Measurements from ENCODE around the gene PHACTR1.

Gene PHACTR1

GRCh38 chr6:13283331-13283730, 566.8 kb downstream of the PHACTR1 start:
- no peak overlapping the region for H3K4me3 ChIP-seq (ENCODE audit: low read depth, low read length)
- in situ Hi-C loops (cut with HindIII; ENCODE audit: low sequenced_read_pairs) = no loop called here
- DNase-seq (ENCODE audit: low read depth) = no peak
- no peak for TF ChIP-seq CTCF (IDR thresholded peaks at IDR 0.05; ENCODE audit: low read depth, low read length, missing control alignments)

GRCh38 chr6:13284646-13285045, 568.1 kb downstream of the PHACTR1 start:
- DNase-seq (ENCODE audit: low read depth) = no peak
- no peak for TF ChIP-seq CTCF (IDR thresholded peaks at IDR 0.05; ENCODE audit: low read depth, low read length, missing control alignments)
- no peak overlapping the region for H3K4me3 ChIP-seq (ENCODE audit: low read depth, low read length)
- in situ Hi-C loops (cut with HindIII; ENCODE audit: low sequenced_read_pairs) = no loop called here

- DNase-seq (ENCODE audit: low read depth) = no peak
- H3K4me3 ChIP-seq (ENCODE audit: low read depth, low read length) = no peak overlapping the region
- no peak for TF ChIP-seq CTCF (IDR thresholded peaks at IDR 0.05; ENCODE audit: low read depth, low read length, missing control alignments)
- in situ Hi-C loops (cut with HindIII; ENCODE audit: low sequenced_read_pairs) = no loop called here
Observed at GRCh38 chr6:13285705-13286104, 569.1 kb downstream of the PHACTR1 start.

- H3K4me3 ChIP-seq (ENCODE audit: low read depth, low read length) = no peak overlapping the region
- in situ Hi-C loops (cut with HindIII; ENCODE audit: low sequenced_read_pairs) = no loop called here
- no peak for DNase-seq (ENCODE audit: low read depth)
- TF ChIP-seq CTCF (IDR thresholded peaks at IDR 0.05; ENCODE audit: low read depth, low read length, missing control alignments) = no peak
Observed at GRCh38 chr6:13286181-13286580, 569.6 kb downstream of the PHACTR1 start.

GRCh38 chr6:13287104-13287503, 570.5 kb downstream of the PHACTR1 start:
- no peak overlapping the region for H3K4me3 ChIP-seq (ENCODE audit: low read depth, low read length)
- TF ChIP-seq CTCF (IDR thresholded peaks at IDR 0.05; ENCODE audit: low read depth, low read length, missing control alignments) = no peak
- no peak for DNase-seq (ENCODE audit: low read depth)
- in situ Hi-C loops (cut with HindIII; ENCODE audit: low sequenced_read_pairs) = no loop called here

- H3K4me3 ChIP-seq (ENCODE audit: low read depth, low read length) = no peak overlapping the region
- in situ Hi-C loops (cut with HindIII; ENCODE audit: low sequenced_read_pairs) = no loop called here
- DNase-seq (ENCODE audit: low read depth) = no peak
- TF ChIP-seq CTCF (IDR thresholded peaks at IDR 0.05; ENCODE audit: low read depth, low read length, missing control alignments) = no peak
Observed at GRCh38 chr6:13288481-13288880, 571.9 kb downstream of the PHACTR1 start.

GRCh38 chr6:13288969-13289391, 572.4 kb downstream of the PHACTR1 start:
- TF ChIP-seq CTCF (IDR thresholded peaks at IDR 0.05; ENCODE audit: low read depth, low read length, missing control alignments) = no peak
- H3K4me3 ChIP-seq (ENCODE audit: low read depth, low read length) = no peak overlapping the region
- DNase-seq (ENCODE audit: low read depth) = no peak
- in situ Hi-C loops (cut with HindIII; ENCODE audit: low sequenced_read_pairs) = no loop called here
